Measurements from ENCODE around the gene RBP4.
"Not testable (repeated sequence)": the region's sequence is repeated elsewhere in the genome, so short reads cannot be mapped to it uniquely, and the experiment has no call there.

The RBP4 gene

GRCh38 chr10:93548376-93549071 lies 52.5 kb downstream of the RBP4 start:
- ATAC-seq (replicated peaks; ENCODE audit: extremely low read depth, poor library complexity, severe bottlenecking) (no peak), DNase-seq (ENCODE audit: low spot score in 2 of 2) (no peak)
- H3K4me1 Mint-ChIP-seq = no peaks in the 10 kb centered on the region

DNA sequence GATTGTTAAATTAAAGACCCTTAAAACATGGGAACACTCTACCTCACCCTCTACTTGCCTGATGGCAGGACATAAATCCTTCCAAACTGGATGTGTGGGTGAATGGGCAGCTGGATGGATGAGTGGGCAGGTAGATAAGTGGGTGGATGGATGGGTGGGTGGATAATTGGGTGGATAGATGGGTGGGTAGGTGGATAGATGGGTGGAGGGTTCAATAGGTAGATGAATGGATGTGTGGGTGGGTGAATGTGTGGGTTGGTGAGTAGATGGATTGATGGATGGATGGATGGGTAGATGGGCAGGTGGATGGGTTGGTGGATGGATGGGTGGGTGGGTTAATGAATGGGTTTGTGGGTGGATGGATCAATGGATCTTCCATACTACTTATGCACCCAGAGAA lies 53.5 kb downstream of the RBP4 start:
- H3K27me3 Mint-ChIP-seq = peaks cover 12% of the 10 kb centered on the region
- H3K36me3 Mint-ChIP-seq (ENCODE audit: insufficient read depth) = no peaks in the 10 kb centered on the region
- DNase-seq (ENCODE audit: low spot score in 2 of 2) = no peak
- no peak for ATAC-seq (replicated peaks; ENCODE audit: extremely low read depth, poor library complexity, severe bottlenecking)
- H3K4me3 Mint-ChIP-seq = no peak overlapping the region
- H3K4me1 Mint-ChIP-seq = no peaks in the 10 kb centered on the region
- no peaks in the 10 kb centered on the region for H3K9me3 Mint-ChIP-seq
- H3K27ac Mint-ChIP-seq (ENCODE audit: low read depth) = no peak overlapping the region

More at GRCh38 chr10:93548376-93549071, 52.5 kb downstream of the RBP4 start:
- Mint-ChIP-seq H3K27me3 (peaks cover 12% of the 10 kb centered on the region), H3K27ac (ENCODE audit: low read depth) (no peak overlapping the region), H3K4me3 (no peak overlapping the region), H3K9me3 (no peaks in the 10 kb centered on the region), H3K36me3 (ENCODE audit: insufficient read depth) (no peaks in the 10 kb centered on the region)

DNA sequence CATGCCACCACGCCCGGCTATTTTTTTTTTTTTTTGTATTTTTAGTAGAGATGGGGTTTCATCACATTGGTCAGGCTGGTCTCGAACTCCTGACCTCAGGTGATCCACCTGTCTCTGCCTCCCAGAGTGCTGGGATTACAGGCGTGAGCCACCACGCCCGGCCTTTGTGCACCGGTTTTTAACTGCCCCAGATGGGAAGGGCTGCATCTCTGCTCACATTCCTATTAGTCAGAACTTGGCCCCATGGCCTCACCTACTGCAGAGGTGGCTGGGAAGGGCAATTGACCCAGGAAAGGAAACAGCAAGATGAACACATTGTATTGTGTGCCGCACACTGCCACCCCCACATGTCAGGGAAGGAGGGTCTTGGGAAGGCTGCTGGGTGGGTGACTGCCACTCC lies 54.0 kb downstream of the RBP4 start:
- H3K27ac Mint-ChIP-seq (ENCODE audit: low read depth); H3K4me3 Mint-ChIP-seq; DNase-seq (ENCODE audit: low spot score in 2 of 2); H3K9me3 Mint-ChIP-seq; ATAC-seq (replicated peaks; ENCODE audit: extremely low read depth, poor library complexity, severe bottlenecking); H3K4me1 Mint-ChIP-seq; H3K36me3 Mint-ChIP-seq (ENCODE audit: insufficient read depth): not testable (repeated sequence)
- peaks cover 12% of the 10 kb centered on the region for H3K27me3 Mint-ChIP-seq

DNA sequence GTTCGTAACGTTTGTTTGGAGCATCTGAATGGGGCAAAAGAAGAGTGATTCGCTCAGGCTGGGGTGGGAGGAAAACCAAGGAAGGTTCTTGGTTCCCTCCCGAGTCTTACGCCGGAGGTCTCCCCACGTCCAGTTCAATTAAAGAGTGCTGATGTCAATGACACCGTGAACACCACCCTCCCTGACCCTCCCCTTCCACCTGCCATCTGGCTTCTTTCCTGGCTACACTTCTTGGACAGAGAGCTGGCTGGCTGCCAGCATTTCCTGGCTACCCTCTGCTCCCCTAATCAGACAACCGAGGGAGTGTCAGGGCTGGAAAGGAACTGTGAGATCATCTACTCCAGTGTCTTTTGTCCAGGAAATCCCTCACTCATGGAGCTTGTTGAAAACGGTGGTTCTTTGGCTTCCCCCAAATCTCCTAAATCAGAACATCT lies 58.7 kb downstream of the RBP4 start:
- Mint-ChIP-seq H3K9me3 (no peaks in the 10 kb centered on the region), H3K27ac (ENCODE audit: low read depth) (no peak overlapping the region), H3K4me1 (no peaks in the 10 kb centered on the region), H3K27me3 (peaks cover 22% of the 10 kb centered on the region), H3K36me3 (ENCODE audit: insufficient read depth) (no peaks in the 10 kb centered on the region), H3K4me3 (no peak overlapping the region)
- no peak for DNase-seq (ENCODE audit: low spot score in 2 of 2)
- no peak for ATAC-seq (replicated peaks; ENCODE audit: extremely low read depth, poor library complexity, severe bottlenecking)
